GM21390 (cell line): ENCODE results near the gene PHACTR3.

Experiments used
- ATAC-seq: cut with Tn5 transposase; IDR thresholded peaks from one replicate; pipeline ENCODE4 v1.9.1; 2021; ENCODE audit not compliant: unreplicated experiment

Gene PHACTR3

DNA sequence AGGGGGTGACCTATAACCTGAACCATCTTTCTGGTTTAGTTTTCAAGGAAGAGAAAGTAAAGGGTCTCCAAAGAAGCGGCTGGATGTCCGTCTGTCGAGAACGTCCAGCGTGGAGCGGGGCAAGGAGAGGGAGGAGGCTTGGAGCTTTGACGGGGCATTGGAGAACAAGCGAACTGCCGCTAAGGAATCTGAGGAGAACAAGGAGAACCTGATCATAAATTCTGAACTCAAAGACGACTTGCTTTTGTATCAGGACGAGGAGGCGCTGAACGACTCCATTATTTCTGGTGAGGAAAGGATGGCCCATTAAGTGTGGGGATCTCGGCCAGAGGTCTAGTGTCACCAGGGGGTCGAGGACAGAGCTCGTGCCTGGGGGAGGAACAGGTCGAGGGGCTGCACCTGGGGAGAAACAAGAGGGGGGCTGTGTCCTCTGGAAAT is 169.9 kb downstream of the PHACTR3 start:
- no peak for ATAC-seq

DNA sequence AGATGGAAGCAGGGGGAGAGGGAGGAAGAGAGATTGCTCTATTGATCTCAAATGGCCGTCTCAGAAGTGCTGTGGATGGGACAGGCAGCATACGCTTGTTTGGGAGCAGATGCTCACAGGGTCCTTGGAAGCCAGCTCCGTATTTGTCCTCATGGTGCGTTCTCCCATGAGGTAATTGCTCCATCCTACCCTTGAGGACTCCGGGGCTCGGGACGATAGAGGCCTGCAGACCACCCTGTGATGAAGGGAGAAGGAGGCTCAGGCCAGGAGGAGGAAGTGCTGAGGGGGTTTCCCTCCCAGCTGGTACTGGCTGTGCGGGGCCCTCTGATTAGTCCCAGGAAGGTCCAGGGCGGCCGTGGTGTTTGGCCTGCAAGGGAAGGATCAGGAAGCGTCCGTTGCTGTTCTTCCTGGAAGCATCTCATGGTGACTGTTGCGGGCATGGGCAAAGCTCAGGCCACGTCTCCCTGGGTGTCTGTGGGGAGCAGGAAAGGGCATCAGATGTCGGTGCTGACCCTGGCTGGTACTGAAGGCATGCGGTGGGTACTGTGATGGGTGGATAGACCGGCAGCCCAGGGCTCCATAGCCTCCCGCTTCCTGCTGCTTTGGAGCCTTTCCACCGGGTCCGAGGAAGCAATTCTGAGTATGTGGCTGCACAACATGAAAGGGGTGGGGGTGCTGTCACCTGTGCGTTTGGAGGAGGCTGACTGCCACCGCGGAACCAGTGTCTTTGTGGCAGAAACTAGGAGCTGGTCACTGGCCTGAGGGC is 170.8 kb downstream of the PHACTR3 start:
- no peak for ATAC-seq

DNA sequence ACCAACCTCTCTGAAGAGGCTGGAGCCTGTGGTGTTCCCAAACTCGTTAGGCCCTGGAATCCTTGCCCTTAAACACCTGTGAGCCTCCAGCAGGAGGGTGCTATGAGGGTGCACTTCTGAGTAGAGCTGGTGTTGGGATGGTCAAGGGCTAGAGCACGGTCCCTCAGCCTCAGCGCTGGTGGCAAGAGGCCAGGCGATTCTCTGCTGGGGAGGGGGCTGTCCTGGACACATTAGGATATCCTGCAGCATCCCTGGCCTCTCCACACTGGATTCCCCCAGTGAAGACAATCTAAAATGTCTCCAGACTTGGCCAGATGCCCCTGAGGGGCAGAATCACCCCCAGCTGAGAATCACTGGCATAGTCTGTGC is 171.3 kb downstream of the PHACTR3 start:
- no peak for ATAC-seq

DNA sequence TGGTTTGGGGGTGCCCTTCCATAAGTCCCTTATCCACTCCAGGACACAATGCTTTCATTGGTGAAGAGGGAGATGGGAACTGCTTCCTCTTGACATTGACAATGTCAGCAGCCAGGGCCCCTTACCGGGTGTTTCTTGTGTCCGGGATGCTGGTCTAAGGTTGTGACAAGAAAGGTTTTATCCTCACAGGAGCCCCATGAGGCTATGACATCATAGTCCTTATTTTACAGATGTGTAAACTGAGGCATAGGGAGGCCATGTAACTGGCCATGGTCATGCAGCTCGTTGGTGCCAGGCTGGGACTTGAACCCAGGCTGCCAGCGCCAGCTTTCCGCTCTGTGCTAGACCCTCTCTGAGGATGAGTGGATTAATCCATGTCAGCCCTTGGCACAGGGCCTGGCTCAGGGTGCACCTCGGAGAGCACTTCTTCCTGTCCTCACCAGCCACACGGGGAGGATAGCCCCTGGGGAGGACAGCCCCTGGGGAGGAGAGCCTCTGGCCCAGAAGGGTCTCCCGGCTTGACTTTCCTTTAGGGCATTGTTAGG is 171.8 kb downstream of the PHACTR3 start:
- ATAC-seq = no peak

DNA sequence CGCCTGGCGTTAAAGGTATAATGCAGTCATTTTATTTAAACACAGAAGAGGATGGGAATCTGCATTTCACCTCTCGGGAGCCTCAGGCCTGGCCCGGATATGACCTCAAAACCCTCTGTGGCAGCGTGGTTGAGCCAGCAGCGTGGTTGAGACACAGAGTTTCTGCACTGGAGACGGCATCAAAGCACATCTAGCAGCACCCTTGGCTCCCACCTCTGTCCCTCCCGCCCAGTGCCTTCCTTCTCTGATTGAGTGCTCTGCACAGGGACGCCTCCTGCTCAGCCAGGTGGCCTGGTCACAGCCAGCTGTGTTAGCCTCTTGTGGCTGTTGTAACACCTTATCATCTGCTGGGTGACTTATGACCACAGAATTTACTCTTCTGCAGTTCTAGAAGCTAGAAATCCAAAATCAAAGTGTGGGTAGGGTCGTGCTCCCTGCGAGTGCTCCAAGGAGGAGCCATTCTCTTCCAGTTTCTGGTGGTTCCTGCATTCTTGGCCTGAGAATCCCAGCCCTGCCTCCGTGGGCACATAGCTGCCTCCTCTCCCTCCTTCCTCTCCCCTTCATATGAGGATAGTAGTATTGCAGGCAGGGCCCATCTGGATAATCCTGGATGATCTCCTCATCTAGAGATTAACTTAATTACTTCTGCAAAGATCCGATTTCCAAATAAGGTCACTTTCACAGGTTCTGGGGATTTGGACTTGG is 172.4 kb downstream of the PHACTR3 start:
- ATAC-seq = no peak

DNA sequence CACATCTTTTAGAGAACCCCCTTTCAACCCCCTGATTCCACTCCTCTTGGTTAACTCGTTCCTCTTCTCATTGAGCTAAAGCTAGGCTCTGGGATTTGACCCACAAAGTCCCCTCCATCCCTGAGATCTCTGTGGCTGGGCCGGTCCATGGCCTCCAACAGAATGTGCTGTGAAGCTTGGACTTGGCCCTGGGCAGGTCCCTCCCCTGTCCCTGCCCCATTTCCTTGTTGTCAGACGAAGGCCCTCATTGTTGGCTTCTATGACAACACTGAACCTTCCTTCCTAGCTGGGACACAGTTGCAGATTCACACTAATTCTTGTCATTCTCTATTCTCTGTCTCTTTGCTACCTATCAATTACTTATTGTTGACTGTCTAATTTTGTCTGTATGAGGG is 173.0 kb downstream of the PHACTR3 start:
- ATAC-seq = no peak

DNA sequence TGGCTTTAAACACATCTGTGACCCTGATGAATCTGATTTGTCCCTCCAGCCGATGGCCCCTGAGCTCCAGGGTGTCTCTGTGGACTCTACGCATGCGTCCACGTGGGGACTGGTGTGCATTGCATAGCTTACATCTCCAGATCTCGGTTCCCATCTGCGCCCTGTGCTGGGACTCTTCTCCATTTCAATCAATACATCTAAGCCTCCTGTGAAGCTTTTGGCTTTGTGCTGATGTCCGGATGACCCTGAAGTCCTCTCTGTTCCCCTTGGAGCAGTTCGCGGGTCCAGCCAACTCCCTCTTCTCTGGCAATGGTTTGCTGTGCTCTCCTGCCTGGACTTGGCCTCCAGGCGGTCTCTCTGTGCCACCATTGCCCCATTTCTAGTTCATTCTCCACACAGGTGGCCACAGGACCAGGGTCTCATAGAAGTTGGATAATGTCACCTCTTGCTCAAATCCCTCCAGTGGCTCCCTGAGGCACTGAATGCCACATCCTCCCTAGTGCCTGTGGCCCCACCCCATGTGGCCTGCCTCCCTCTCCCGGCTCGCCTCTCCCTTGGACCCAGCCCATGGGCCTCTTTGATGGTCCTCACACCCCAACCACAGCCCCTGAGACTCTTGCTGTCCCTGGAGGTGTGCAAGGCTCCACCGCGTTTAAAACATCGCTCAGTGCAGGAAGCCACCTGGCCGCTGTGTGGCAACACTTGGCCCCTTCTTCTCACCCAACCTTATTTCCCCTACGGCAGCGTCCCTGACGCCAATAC is 173.7 kb downstream of the PHACTR3 start:
- ATAC-seq = no peak

DNA sequence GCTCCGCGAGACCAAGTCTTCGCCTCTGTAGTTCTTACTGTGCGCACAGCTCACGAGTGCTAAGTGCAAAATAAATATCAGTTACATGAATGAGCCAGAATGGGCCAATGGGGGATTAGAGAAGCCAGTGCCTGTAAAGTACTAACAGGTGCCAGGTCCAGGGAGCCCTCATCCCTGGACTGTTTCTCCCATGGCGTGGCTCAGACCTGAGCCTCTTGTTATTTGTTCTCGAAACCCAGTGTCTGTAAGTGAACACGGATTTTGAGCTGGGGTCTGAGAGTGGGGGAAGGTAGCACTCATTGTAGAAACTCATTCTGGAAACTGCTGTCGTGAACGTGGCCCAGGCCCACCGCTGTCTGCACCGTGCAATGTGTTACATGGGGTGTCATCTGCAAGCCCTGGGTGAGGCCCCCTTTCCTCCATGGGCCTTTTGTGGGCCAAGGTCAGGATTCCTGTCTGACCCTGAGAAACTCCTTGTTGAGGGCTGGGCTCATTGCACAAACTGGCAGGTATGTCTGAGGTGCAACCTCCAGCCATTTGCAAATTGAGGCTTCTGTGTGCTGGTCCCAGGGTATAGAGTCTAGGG is 174.4 kb downstream of the PHACTR3 start:
- no peak for ATAC-seq

DNA sequence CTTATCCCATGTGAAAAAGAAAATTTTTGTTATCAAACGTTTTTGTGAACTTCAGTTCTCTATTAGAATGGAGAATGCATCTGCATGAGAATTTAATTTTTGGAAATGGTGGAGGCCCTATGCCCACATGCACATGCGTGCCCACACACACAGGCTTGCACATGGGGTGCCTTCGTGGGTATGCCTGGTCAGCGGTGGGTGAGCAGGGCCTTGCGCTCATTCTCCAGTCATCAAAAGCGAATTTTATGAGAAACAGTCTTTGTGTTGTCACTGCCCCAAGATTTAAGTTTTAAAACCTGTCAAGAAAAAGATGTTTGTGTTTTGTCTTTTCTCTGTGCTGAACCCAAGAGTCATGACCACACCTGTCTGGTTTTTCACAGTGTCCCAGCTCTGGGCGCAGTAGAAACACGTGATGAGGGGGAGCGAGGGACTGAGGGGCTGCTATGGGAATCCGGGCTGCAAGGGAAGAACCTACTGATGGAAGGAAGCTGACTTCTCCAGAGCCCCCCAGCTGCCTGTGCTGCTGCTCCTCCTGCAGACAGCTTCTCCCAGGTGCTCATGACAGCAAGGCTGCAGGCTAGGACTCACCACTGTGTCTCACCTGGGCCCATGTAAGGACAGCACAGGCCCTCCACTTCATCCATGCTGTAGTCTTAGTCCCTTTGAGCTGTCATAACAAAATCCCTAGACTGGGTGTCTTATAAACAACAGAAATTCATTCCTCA is 175.5 kb downstream of the PHACTR3 start:
- no peak for ATAC-seq

DNA sequence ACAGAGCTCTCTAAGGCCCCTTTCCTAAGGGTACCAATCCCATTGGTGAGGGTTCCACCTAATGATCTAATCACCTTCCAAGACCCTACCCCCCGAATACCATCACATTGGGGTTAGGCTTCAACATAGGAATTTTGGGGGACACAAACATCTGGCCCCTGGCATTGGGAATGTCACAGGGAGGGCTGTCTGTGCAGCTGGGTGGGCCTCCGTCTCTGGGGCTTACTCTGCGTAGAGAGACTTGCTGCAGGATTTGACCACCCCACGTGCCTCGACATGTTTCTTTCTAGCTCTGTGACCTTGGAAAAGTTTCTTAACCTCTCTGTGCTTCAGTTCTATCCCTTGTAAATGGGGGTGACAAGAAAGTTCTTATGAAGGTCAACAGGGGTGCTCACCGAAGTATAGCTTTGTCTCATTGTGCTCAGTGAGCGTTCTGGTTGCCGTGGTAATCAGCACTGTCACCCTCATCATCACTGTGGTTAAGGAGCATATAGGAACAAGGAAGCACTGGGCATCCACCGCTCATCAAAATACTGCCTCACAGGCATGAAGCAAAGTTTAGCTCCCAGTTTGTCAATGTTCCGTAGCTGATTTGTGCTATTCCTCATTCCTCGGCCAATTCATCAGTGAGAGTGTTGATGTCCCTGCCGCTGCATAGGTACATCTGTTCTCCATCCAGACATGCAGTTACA is 176.3 kb downstream of the PHACTR3 start:
- ATAC-seq = no peak

DNA sequence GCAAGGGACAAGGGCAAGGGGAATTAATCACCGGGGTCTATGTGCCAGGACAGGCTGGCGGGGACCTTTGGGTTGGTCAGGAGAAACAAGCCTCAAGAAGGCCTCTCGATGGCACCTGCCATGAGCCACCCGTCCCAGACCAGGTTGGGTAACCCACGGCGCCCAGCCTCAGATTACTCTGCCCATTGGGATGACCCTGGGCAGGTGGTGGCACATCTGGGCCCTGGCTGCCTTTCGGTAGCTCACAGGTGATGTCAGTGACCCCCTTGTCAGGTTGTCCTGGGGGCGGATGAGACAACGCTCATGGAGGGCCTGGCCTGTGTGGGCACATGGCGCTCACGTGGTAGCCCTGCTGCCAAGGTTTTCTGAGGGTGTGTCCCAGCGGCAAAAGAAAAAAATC is 176.9 kb downstream of the PHACTR3 start:
- no peak for ATAC-seq

DNA sequence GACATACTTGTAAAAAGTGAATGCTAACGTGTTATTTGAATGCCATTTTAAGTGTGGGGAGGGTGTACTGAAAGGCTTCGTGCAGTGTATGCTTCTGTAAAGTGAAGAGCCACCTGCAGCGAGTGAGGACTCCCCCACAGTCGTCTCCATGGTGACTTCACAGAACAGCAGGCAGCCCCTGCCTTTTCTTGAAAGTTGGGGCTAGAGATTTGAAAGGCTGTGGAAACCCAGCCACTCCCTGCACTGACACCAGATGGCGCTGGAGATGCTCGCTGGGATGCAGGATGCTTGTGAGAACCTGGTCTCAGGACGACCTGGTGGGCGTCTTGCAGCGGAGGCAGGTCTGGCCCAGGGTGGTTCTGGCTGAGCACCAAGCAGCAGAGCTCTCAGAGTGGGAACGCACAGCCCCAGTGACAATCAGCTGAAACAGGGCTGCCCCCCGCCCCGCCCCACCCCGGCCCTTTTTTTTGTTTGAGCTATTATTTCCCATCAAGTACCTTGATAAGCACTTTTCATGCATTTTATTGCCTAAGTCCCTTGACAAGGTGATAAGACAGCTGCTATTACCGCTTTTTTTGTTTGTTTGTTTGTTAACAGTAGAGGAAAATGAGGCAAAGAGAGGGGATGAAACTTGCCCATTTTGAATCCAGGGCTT is 178.8 kb downstream of the PHACTR3 start:
- no peak for ATAC-seq

DNA sequence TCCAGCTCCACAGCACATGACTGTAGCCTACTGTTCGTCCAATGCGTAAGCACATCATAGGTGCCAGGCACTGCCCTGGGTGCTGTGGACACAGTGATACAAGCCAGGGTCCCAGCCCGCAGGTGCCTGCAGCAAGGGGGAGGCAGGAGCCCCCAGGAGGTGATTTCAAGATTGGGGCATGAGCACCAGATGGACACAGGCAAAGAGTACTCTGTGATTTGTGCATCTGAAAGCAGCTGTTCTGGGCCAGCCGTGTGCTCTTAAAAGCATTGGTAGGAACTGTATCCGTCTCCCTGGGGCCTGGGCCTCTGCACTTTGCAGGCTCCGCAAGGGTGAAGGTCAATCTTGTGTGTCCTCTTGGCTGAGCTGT is 179.3 kb downstream of the PHACTR3 start:
- no peak for ATAC-seq

DNA sequence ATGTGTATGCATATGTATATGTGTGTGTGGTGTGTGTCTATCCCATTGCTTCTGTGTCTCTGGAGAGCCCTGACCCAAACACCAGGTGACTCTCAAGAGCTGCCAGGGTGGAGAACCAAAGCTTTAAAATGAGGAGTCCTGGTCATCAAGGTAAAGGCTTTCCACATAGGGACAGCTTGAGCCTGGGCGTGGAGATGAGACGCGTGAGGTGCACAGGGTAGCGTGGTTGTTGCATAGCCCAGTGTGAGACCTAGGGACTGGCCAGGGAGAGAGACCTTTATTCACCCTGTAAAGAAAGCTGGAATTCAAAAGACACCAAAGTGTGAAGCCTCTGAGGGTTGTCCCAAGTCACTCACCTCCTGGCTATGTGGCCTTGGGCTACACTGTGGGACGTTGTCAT is 180.0 kb downstream of the PHACTR3 start:
- ATAC-seq = no peak

DNA sequence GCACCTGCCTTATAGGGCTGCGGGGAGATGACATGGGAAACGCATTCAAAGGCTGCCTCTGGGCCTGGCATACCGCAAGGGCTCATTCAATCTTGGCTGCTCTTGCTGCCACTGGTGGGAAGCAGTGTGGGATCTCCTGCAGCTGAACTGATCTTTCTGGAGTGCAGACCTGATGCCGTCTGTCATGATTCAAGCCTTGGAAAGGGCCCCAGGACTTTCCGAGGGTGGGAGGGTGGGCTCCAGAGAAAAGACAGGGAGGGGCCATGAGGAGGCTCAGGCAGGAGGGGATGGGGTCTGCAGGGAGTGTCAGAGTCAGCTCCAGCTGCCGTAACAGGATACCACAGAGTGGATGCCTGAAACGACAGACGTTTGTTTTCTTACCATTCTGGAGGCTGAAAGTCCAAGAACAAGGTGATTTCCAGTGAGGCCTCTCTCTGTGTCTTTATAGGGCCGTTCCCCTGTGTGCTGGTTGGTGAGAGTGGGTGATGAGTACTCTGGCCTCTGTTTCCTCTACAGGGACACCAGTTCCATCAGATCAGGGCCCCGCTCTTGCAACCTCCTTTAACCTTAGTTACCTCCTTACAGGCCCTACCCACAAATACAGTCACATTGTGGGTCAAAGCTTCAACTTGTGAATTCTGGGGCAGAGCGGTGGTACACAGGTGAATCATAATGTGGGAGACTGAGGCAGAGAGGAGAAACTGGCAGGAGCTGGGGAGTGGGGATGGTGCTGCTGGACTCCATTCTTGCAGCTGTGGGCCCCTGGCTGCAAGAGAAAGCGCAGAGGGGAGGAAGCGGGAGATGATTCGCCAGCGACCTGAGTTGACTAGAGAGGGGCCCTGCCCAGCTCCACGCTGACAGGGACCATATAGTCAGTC is 180.7 kb downstream of the PHACTR3 start:
- no peak for ATAC-seq

DNA sequence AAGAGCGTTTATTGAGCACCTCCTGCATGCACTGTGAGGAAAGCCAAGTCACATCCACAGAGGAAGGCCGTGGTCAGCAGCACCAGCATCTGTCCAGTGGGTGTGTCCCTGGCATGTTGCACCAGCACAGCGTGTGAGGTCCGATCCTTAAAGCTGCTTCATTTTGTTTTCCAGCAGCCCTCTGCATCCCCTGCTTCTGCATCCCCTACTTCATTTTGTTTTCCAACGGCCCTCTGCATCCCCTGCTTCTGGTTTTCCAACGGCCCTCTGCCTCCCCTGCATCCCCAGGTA is 181.3 kb downstream of the PHACTR3 start:
- ATAC-seq = no peak

DNA sequence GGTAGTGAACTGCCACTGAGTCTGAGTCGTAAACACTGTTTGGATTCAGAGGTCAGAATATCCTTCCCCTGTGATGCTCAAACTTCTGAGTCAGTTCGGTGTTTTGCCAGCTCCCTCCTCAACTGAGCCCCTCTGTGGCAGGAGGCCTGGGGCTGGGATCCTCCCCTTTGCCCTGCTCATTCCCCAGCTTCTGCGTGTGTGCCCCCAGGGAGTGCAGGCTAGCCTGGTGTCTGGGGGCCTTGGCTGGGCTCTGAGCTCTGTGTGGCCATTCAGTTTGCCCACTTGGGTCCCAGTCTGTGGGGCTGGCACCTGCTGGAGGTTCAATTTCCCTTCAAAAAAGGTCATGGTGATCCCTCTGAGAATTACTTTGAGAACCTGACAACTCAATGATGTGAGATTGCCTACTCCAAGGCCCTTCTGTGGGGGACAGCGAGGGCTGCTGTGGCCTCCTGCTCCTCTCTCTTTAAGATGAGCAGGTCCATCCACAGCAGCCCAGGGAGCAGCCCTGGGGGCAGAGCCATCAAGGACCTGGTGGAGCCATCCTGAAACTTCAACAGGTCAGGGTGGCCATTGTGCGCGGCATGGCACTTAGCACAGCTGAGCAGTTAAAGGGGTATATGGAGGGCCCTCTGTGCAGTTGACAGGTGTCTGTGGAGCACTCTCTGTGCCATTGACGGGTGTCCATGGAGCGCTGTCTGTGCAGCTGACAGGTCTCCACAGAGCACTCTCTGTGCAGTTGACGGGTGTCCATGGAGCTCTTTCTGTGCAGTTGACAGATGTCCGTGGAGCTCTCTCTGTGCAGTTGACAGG is 181.9 kb downstream of the PHACTR3 start:
- ATAC-seq = no peak
